Measurements from ENCODE around the gene VPS33A. TPM values are rescaled to one million over a fixed set of nuclear protein-coding genes. Genes with fewer than 3 reads are reported as not detected.

VPS33A gene
- total RNA-seq, 3 donors from 2014 or later: 13.4 to 17.4 (median 14.4) TPM

DNA sequence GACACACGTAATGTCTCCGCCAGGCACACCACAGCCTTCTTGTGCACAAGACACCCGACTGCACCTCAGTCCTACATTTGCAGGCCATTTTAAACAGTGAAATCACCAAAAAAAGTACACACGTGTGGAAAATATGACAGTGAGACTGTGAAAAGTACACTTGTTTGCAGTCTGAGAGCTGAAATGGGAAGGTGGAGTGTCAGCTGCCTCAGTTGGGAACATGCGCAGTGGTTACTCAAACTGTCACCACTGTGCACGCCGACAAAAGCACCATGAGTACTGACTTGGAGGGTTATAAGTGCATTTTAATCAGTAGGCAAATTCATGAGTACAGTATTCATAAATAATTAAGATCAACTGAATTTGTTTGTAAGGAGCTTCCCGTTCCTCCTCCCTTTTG, 15.8 kb downstream of the VPS33A start:
- peaks cover 9% of the 10 kb centered on the region for H3K36me3 ChIP-seq
- intact Hi-C loops (cut with DNase I; ENCODE audit: low total_unique reads): no loop called here
- no peaks in the 10 kb centered on the region for H3K27me3 ChIP-seq
- no peaks in the 10 kb centered on the region for H3K4me1 ChIP-seq
- no peak for DNase-seq (ENCODE audit: low spot score in 2 of 2)
- no peak for TF ChIP-seq POLR2AphosphoS5 (IDR thresholded peaks at IDR 0.05)
- no peak for TF ChIP-seq POLR2A (IDR thresholded peaks at IDR 0.05)
- no peak for TF ChIP-seq CTCF (IDR thresholded peaks at IDR 0.05)
- no peak overlapping the region for H3K27ac ChIP-seq
- no peaks in the 10 kb centered on the region for H3K9me3 ChIP-seq
- H3K4me3 ChIP-seq: no peak overlapping the region

- no peaks in the 10 kb centered on the region for H3K27me3 ChIP-seq
- DNase-seq (ENCODE audit: low spot score in 2 of 2): no peak
- no peak overlapping the region for H3K27ac ChIP-seq
- H3K36me3 ChIP-seq: peaks cover 9% of the 10 kb centered on the region
- no peaks in the 10 kb centered on the region for H3K4me1 ChIP-seq
- H3K9me3 ChIP-seq: no peaks in the 10 kb centered on the region
- H3K4me3 ChIP-seq: no peak overlapping the region
- TF ChIP-seq POLR2A (IDR thresholded peaks at IDR 0.05): no peak
- no peak for TF ChIP-seq POLR2AphosphoS5 (IDR thresholded peaks at IDR 0.05)
- no peak for TF ChIP-seq CTCF (IDR thresholded peaks at IDR 0.05)
- intact Hi-C loops (cut with DNase I; ENCODE audit: low total_unique reads): no loop called here
These were observed 16.2 kb downstream of the VPS33A start for GRCh38 chr12:122250047-122250446.

DNA sequence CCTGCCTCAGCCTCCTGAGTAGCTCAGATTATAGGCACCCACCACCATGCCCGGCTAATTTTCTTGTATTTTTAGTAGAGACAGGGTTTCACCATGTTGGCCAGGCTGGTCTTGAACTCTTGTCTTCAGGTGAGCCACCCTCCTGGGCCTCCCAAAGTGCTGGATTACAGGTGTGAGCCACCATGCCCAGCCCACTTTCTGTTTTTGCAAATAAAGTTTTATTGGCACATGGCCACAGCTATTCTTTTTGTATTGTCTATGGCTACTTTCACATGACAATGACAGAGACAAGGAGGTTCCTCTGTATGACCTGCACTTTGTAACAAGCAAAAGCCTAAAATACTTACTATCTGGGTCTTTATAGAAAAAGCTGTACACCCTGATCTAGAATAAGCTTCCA, 20.7 kb downstream of the VPS33A start:
- intact Hi-C loops (cut with DNase I; ENCODE audit: low total_unique reads): no loop called here
- no peaks in the 10 kb centered on the region for H3K4me1 ChIP-seq
- no peaks in the 10 kb centered on the region for H3K27me3 ChIP-seq
- H3K4me3 ChIP-seq: no peak overlapping the region
- H3K36me3 ChIP-seq: peaks cover 7% of the 10 kb centered on the region
- DNase-seq (ENCODE audit: low spot score in 2 of 2): no peak
- TF ChIP-seq CTCF (IDR thresholded peaks at IDR 0.05) (no peak), POLR2AphosphoS5 (IDR thresholded peaks at IDR 0.05) (no peak), POLR2A (IDR thresholded peaks at IDR 0.05) (no peak)
- H3K9me3 ChIP-seq: no peaks in the 10 kb centered on the region
- H3K27ac ChIP-seq: no peak overlapping the region

- intact Hi-C loops (cut with DNase I; ENCODE audit: low total_unique reads): no loop called here
- no peak overlapping the region for H3K4me3 ChIP-seq
- H3K4me1 ChIP-seq: no peaks in the 10 kb centered on the region
- no peak overlapping the region for H3K27ac ChIP-seq
- H3K36me3 ChIP-seq: no peaks in the 10 kb centered on the region
- no peaks in the 10 kb centered on the region for H3K27me3 ChIP-seq
- TF ChIP-seq POLR2A (IDR thresholded peaks at IDR 0.05): no peak
- TF ChIP-seq POLR2AphosphoS5 (IDR thresholded peaks at IDR 0.05): no peak
- TF ChIP-seq CTCF (IDR thresholded peaks at IDR 0.05): no peak
- DNase-seq (ENCODE audit: low spot score in 2 of 2): no peak
- H3K9me3 ChIP-seq: no peaks in the 10 kb centered on the region
These were observed 21.5 kb downstream of the VPS33A start for GRCh38 chr12:122244565-122245371.

DNA sequence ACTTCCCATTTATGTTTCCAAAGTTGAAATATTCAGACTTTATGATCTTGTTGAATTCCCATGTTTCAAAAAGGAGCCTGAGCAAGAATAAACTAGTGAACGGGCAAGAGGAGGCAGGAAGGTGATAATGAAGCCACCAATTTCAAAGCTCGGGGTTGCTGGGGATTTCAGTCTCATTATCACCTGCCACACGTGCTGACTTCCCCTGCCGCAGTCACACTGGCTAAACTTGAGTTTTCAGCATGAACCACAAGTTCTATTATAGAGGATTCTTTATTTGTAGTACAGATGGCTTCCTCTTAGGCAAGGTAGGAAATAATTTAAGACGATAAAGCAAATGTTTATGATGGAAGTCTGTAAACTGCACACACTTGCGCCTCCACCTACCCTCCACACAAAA, 22.3 kb downstream of the VPS33A start:
- Histone ChIP-seq H3K9me3 (no peaks in the 10 kb centered on the region), H3K27ac (no peak overlapping the region), H3K36me3 (no peaks in the 10 kb centered on the region), H3K27me3 (no peaks in the 10 kb centered on the region), H3K4me1 (no peaks in the 10 kb centered on the region), H3K4me3 (no peak overlapping the region)
- intact Hi-C loops (cut with DNase I; ENCODE audit: low total_unique reads): no loop called here
- no peak for DNase-seq (ENCODE audit: low spot score in 2 of 2)
- TF ChIP-seq CTCF (IDR thresholded peaks at IDR 0.05): no peak
- TF ChIP-seq POLR2A (IDR thresholded peaks at IDR 0.05): no peak
- TF ChIP-seq POLR2AphosphoS5 (IDR thresholded peaks at IDR 0.05): no peak
